Peyer's patch (tissue), 4 donors: ENCODE data around the gene NLRP6. TPM values are rescaled to one million over a fixed set of nuclear protein-coding genes. Genes with fewer than 3 reads are reported as not detected.
"Not testable (repeated sequence)": the region's sequence is repeated elsewhere in the genome, so short reads cannot be mapped to it uniquely, and the experiment has no call there.

ENCODE experiments used
- DNase-seq, 3 donors: peaks; one replicate each; pipeline ENCODE4 v3.0.0-alpha.2; 2017 to 2019
- H3K27ac ChIP-seq, 4 donors: fragments of 200-600 bp; sonication (generic); one replicate each; pipeline ENCODE4 v1.5.1; 2016 to 2019
- H3K27me3 ChIP-seq, 2 donors: fragments of 200-600 bp; sonication (generic); one replicate each; pipeline ENCODE4 v1.5.1; 2019
- H3K36me3 ChIP-seq, 3 donors: fragments of 200-600 bp; sonication (generic); one replicate each; pipeline ENCODE4 v1.5.1; 2016 to 2019
- H3K4me1 ChIP-seq, 4 donors: fragments of 200-600 bp; sonication (generic); one replicate each; pipeline ENCODE4 v1.5.1; 2016 to 2019
- H3K4me3 ChIP-seq, 4 donors: fragments of 200-600 bp; sonication (generic); 1 replicate in 3 of 4; 2 replicates in 1 of 4; pipeline ENCODE4 v1.5.1; 2016 to 2019; ENCODE audit warnings: mild to moderate bottlenecking in 1 of 4
- H3K9me3 ChIP-seq, 4 donors: fragments of 200-600 bp; sonication (generic); one replicate each; pipeline ENCODE4 v1.5.1; 2016 to 2019; ENCODE audit warnings: mild to moderate bottlenecking in 1 of 4
- CTCF ChIP-seq, 6 experiments: fragments of 450-650 bp in 4 of 6; fragments of 200-600 bp in 2 of 6; sonication (generic) in 1 of 6; IDR thresholded peaks; one replicate each; pipeline ENCODE4 v1.5.1; 2017 to 2019; ENCODE audit warnings: antibody characterized with exemption in 6 of 6, mild to moderate bottlenecking in 3 of 6, moderate library complexity in 1 of 6
- POLR2A ChIP-seq, 2 donors: fragments of 450-650 bp; IDR thresholded peaks; one replicate each; pipeline ENCODE4 v1.5.1; 2017; ENCODE audit warnings: antibody characterized with exemption in 2 of 2, mild to moderate bottlenecking in 2 of 2, moderate library complexity in 2 of 2
- total RNA-seq, 4 donors: library from RNA; depleted of rRNA; stranded (reverse); fragments of >200 nt; gene quantifications; one replicate each; pipeline ENCODE4 v1.1.0, GENCODE V29; 2016

Gene NLRP6
- total RNA-seq, 4 donors from 2014 or later: 109 to 687 (median 492) TPM

- DNase-seq: peak in 2 of 3 donors; percentile 82 to 88
- H3K4me3 ChIP-seq: no peak overlapping the region
- peak overlapping the region in 1 of 4 donors; percentile 31 for H3K27ac ChIP-seq
- H3K27me3 ChIP-seq: no peaks in the 10 kb centered on the region
- H3K9me3 ChIP-seq: no peaks in the 10 kb centered on the region
- no peaks in the 10 kb centered on the region for H3K36me3 ChIP-seq
- H3K4me1 ChIP-seq: peaks cover 0 to 27% (median 1%) of the 10 kb centered on the region in 4 donors
- TF ChIP-seq CTCF (IDR thresholded peaks at IDR 0.05): peak; percentile 54 to 85 (median 81)
- no peak for TF ChIP-seq POLR2A (IDR thresholded peaks at IDR 0.05)
These were observed 27.0 kb downstream of the NLRP6 start for GRCh38 chr11:304915-305843.

GRCh38 chr11:305844-306211 is 27.6 kb downstream of the NLRP6 start:
- Histone ChIP-seq H3K4me3 (no peak overlapping the region), H3K27ac (peak overlapping the region in 2 of 4 donors; percentile 13 to 45)
- no peak for DNase-seq

GRCh38 chr11:306645-307371 is 28.6 kb downstream of the NLRP6 start:
- DNase-seq: no peak
- Histone ChIP-seq H3K27ac (peak overlapping the region; percentile 68 to 93 (median 80)), H3K9me3 (no peaks in the 10 kb centered on the region), H3K4me3 (no peak overlapping the region), H3K4me1 (peaks cover 0 to 24% (median 3%) of the 10 kb centered on the region in 4 donors), H3K27me3 (no peaks in the 10 kb centered on the region), H3K36me3 (no peaks in the 10 kb centered on the region)
- no peak for TF ChIP-seq CTCF (IDR thresholded peaks at IDR 0.05)

More at GRCh38 chr11:305844-306211, 27.6 kb downstream of the NLRP6 start:
- Histone ChIP-seq H3K27me3 (no peaks in the 10 kb centered on the region), H3K36me3 (no peaks in the 10 kb centered on the region), H3K9me3 (no peaks in the 10 kb centered on the region), H3K4me1 (peaks cover 0 to 22% (median 1%) of the 10 kb centered on the region in 4 donors)
- TF ChIP-seq CTCF (IDR thresholded peaks at IDR 0.05): no peak

- H3K9me3 ChIP-seq, H3K27me3 ChIP-seq, H3K36me3 ChIP-seq: not testable (repeated sequence)
- peak within 1 kb of the TSS; percentile 68 to 93 (median 86) for H3K27ac ChIP-seq
- peak within 1 kb of the TSS; percentile 39 to 56 (median 48) for H3K4me3 ChIP-seq
- peaks cover 0 to 37% (median 12%) of the 10 kb centered on the region in 4 donors for H3K4me1 ChIP-seq
- DNase-seq: peak in 2 of 3 donors; percentile 86 to 90
- TF ChIP-seq POLR2A (IDR thresholded peaks at IDR 0.05): peak in 1 of 2 donors; percentile 55
These were observed 29.8 kb downstream of the NLRP6 start, which contains the start of gene IFITM2 for GRCh38 chr11:307766-308708. IFITM2 (plus strand) TSS chr11:307816; CDS start chr11:308193, 377 bp downstream.

GRCh38 chr11:308740-309665 is 30.8 kb downstream of the NLRP6 start:
- H3K27me3 ChIP-seq, H3K9me3 ChIP-seq, H3K36me3 ChIP-seq: not testable (repeated sequence)
- peak in 2 of 3 donors; percentile 55 to 65 for DNase-seq
- peak overlapping the region; percentile 68 to 93 (median 86) for H3K27ac ChIP-seq
- H3K4me3 ChIP-seq: peak overlapping the region; percentile 39 to 56 (median 48)
- peaks cover 0 to 44% (median 19%) of the 10 kb centered on the region in 4 donors for H3K4me1 ChIP-seq

- peaks cover 0 to 46% (median 19%) of the 10 kb centered on the region in 4 donors for H3K4me1 ChIP-seq
- peak overlapping the region; percentile 5 to 56 (median 44) for H3K4me3 ChIP-seq
- H3K27ac ChIP-seq: peak overlapping the region; percentile 68 to 93 (median 86)
- H3K9me3 ChIP-seq, DNase-seq, H3K27me3 ChIP-seq, H3K36me3 ChIP-seq: not testable (repeated sequence)
These were observed 31.9 kb downstream of the NLRP6 start for GRCh38 chr11:309979-310572.

GRCh38 chr11:311013-311748 is 33.0 kb downstream of the NLRP6 start:
- not testable (repeated sequence) for DNase-seq, H3K9me3 ChIP-seq, H3K27me3 ChIP-seq, H3K36me3 ChIP-seq
- H3K27ac ChIP-seq: peak overlapping the region; percentile 83 to 94 (median 90)
- H3K4me1 ChIP-seq: peaks cover 0 to 57% (median 19%) of the 10 kb centered on the region in 4 donors
- peak overlapping the region; percentile 17 to 48 (median 30) for H3K4me3 ChIP-seq
